Measurements from ENCODE around the gene RNASEH1.

DNA sequence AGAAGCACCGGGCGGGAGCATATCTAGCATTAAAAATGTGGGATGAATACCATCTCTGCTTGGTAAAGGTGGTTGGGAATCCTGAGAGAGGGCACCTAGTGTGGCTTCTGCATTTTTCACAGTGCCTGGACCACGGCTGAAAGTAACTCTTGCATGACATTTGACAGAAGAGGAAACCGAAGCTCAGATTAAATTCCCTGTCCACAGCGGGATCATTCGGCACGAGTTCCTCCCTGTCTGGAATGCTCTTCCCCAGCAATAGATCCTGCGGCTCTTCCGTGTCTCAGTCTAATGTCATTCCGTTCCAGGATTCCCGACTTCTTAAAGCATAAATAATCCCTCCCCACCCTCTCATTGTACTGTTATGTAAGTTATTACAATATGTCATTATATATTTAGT, 16.0 kb upstream of the RNASEH1 start:
- TF ChIP-seq EZH2 (IDR thresholded peaks at IDR 0.05) (no peak), EZH2phosphoT487 (IDR thresholded peaks at IDR 0.05) (no peak)
- TF ChIP-seq, protein P1, sequence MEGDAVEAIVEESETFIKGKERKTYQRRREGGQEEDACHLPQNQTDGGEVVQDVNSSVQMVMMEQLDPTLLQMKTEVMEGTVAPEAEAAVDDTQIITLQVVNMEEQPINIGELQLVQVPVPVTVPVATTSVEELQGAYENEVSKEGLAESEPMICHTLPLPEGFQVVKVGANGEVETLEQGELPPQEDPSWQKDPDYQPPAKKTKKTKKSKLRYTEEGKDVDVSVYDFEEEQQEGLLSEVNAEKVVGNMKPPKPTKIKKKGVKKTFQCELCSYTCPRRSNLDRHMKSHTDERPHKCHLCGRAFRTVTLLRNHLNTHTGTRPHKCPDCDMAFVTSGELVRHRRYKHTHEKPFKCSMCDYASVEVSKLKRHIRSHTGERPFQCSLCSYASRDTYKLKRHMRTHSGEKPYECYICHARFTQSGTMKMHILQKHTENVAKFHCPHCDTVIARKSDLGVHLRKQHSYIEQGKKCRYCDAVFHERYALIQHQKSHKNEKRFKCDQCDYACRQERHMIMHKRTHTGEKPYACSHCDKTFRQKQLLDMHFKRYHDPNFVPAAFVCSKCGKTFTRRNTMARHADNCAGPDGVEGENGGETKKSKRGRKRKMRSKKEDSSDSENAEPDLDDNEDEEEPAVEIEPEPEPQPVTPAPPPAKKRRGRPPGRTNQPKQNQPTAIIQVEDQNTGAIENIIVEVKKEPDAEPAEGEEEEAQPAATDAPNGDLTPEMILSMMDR (IDR thresholded peaks at IDR 0.05), result no peak
